Epithelial cell of prostate (primary cell): ENCODE results near the gene AP2A1.

ENCODE experiments used
- DNase-seq: peaks from one replicate; pipeline ENCODE4 v3.0.0-alpha.2; 2011; ENCODE audit warnings: low read depth, low spot score
- H3K27ac ChIP-seq: fragments of 450-650 bp; 2 replicates; pipeline ENCODE4 v1.5.1; 2017; ENCODE audit warnings: mild to moderate bottlenecking

Gene AP2A1

DNA sequence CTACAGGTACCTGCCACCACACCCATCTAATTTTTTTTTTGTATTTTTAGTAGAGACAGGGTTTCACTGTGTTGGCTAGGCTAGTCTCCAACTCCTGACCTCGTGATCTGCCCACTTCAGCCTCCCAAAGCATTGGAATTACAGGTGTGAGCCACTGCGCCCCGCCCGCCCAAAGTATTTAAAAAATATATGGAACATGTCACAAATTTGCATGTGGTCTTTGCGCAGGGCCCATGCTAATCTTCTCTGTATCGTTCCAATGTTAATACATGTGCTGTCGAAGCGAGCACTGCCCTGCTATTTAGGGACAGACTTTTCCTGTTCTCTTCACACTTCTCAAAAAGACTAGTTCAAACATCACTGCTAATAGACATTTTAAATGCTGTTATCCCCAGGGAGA, 2.5 kb upstream of the AP2A1 start:
- DNase-seq, result no peak
- peak overlapping the region; percentile 97 for H3K27ac ChIP-seq

DNA sequence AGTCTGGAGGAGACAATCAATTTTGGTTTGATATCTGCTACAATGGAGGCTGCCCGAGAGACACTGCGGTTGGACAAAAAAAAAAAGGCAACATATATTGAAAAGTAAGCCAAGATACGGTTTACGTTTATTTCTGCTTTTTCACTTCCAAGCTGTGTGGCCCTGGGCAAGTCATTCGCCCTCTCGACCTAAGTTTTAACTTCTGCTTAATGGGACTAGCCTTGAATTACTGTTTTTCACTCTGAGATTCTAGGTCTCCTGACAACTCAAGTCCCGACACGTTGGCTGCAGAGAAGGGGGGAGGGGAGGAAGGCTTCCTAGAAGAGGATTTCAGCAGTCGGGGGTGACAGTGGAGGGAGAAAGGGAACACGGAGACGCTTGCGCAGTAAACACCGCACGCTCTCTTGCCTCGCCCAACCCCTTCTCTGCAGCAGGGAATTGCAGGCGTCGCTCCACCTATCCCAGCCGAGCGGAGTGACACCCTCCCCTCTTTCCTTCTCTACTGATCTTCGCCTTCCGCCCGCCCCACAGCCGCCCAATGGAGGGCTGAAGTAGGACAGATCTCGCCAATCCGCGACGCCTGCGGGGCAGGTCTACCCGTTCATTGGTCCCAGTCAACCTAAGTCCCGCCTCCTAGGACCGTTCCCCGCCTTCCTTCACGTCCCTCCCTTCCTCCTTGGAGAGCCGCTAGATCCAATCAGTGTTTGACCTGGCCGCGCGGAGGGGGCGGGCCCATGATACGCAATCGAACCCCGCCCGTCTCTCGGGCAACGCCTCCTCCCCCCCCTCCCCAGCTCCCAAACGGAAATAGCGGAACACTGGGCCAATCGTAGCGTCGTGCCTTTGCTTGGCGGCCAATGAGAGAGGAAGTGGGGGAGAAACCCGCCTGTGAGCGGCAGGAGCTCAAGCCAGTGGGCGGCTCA, 533 bp upstream of the AP2A1 start:
- peak overlapping the region; percentile 97 for H3K27ac ChIP-seq

DNA sequence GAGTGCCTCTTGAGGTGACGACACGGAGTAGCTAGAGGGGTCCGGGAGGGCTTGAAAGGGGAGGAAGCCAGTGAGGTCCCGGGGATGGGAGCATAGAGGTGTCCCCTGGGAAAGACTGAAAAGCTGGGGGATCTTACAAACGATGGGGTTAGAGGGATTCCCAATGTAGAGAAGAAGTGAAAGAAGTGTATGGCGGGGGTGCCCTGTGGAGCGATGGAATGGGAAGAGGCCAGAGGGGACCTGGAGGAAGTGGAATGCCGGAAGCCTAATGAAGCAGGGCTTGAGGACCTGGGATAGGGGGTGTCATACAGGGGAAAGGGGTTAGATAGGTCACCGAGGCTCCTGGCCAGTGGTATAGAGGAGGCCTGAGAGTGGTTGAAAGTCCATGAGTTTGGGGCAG, 580 bp downstream of the AP2A1 start:
- DNase-seq, result no peak
- peak overlapping the region; percentile 42 for H3K27ac ChIP-seq

More for the DNA sequence above, 533 bp upstream of the AP2A1 start:
- DNase-seq, result peak; percentile 100

DNA sequence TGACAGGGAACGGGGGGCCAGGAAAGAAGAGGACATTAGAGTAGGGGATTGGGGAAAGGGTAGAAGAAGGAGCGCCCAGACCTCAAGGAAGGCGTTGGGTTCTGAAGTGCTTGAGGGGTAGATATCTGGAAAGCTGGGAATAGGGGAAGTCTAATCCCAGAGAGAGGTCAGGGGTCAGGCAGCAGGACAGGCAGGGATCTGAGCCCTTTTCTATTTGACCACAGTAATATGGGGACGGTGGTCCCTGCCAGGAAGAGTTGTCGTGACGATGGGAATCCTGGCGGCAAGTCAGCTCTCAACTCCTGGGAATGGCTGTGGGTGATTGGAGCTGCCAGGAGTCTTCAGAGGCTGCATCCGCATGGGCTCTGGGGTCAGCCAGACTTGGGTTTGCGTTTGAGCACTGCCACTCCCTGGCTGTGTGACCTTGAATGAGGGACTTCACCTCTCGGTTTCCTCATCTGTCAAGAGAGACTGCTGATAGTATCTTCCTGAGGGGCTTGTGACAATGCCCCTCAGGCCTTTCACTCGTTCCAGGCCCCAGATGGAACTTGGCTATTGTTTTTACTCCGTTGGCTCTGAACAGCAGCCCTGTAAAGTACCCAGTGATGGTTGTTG, 1.3 kb downstream of the AP2A1 start:
- DNase-seq, result no peak
- no peak overlapping the region for H3K27ac ChIP-seq

DNA sequence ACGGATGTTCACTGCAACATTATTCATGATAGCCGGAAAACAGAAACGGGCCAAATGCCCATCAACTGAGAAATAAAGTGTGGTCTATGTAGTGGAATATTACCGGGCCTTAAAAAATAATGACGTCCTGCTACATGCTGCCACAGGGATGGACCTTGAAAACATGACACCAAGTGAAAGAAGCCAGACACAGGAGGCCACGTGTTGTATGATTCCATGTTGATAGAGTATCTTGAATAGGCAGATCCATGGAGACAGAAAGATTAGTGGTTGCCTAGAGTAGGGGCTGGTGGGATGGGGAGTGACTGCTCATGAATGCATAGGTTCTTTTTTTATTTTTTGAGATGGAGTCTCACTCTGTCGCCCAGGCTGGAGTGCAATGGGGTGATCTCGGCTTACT, 3.7 kb downstream of the AP2A1 start:
- no peak for DNase-seq
- no peak overlapping the region for H3K27ac ChIP-seq

DNA sequence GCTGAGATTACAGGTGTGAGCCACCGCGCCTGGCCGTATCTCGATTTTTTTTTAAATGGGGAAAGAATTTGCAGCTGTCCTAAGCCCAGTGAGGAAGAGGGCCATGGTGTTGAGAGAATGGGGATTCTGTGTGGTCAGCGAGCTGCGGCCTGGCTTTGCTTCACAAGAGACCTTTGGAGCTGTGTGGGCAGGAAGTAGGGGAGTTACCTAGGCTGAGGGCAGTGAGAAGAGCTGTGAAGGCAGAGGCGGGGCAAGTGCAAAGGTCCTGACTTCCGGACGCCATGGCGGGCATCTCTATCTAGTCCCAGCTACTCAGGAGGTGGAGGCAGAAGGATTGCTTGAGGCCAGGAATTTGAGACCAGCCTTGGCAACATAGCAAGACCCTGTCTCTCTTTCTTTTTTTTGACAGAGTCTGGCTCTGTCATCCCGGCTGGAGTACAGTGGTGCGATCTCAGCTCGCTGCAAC, 4.9 kb downstream of the AP2A1 start:
- no peak for DNase-seq
- H3K27ac ChIP-seq, result no peak overlapping the region

DNA sequence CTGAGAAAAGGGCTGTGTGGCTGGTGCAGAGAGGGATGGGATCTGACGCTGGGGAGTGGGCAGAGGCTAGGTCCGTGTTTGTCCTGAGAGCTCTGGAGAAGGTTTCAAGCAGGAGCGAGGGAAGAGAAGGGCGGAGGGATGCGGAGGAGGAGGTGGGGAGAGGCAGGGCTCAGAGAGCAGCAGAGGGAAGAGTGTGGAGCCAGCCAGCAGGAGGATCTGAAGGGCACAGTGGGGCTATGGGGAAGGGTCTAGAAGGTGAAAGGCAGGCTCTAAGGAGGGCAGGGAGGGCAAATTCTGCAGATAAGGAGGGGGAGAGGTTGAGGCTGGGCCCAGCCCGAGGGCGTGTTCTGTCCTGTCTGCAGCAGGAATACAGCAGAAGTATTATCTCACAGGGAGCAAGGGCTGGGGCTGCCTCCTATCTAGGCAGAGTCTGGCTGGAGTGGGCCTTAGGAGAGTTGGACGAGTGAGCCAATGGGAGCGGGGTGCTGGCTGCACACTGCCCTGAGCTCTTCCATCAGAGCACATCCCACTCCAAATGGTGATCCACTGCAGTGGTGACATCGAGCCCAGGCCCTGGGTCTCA, 6.1 kb downstream of the AP2A1 start:
- DNase-seq, result no peak
- H3K27ac ChIP-seq, result no peak overlapping the region

DNA sequence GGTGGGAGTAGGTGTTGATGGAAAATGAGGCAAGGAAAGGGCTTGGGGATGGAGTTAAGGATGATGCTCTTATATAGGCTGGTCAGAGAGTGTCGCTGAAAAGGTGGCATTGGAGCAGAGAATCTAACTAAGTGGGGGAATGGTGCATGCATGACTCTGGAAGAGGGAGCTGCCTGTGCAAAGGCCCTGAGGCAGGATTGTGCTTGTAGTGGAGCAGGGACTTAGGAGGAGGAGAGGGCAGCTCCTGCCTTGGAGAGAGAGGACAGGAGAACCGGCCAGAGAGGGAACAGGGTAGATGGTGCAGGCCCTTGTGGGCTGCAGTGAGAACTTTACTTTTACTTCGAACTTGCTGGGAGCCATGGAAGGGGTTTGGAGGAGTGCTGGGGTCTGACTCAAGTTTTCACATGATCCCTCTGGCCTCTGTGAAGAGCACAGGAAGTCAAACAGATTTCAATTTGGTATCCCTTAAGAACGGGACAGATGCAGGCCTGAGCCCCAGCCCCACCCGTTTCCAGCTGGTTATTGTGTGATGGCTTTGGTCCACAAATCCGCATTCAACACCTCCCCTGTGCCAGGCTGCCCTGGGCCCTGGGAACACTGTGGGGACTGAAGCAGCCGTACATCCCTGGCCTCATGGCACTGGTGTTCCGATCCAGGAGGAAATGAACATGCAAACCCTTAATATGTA, 7.0 kb downstream of the AP2A1 start:
- no peak overlapping the region for H3K27ac ChIP-seq
- no peak for DNase-seq

DNA sequence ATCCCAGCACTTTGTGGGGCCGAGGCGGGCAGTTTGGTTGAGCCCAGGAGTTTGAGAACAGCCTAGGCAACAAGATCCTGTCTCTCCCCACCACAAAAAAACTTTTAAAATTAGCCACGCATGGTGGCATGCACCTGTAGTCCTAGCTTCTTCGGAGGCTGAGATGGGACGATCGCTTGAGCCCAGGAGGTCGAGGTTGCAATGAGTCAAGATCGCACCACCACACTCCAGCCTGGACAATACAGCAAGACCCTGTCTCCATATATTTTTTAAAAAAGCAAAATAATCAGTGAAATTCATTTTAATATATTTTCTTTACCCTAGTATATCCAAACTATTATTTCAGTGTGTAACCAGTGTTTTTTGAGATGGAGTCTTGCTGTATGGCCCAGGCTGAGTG, 8.2 kb downstream of the AP2A1 start:
- H3K27ac ChIP-seq, result peak overlapping the region; percentile 13
- DNase-seq, result no peak

DNA sequence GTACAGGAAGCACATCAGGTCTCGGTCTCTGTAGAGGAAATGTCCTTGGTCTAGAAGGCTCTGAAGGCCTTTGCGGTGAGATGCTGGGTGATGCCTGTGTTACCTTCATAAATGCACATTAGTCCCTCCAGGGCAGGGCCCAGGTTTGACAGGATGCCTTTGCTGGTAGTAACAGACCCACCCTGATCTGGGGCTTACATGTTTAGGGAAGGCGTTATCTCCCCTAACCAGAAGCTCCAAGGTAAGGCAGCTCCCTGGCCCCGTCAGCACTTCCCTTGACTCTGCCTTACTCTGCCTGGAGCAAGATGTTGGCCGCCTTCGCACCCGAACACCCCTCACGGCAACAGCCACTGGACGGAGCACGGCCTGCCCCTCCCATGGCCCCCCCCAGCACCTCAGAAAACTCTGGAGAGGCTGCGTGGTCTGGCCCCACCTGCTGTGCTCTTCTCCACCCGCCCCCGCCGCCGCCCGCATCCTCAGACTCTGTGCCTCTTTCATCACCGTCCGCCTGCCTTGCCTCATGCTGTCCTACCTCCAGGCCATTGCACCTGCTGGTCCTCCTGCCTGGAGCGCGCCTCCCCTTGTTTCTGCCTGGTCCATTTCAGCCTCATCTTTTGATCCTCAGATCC, 9.1 kb downstream of the AP2A1 start:
- no peak for DNase-seq
- H3K27ac ChIP-seq, result peak overlapping the region; percentile 13

DNA sequence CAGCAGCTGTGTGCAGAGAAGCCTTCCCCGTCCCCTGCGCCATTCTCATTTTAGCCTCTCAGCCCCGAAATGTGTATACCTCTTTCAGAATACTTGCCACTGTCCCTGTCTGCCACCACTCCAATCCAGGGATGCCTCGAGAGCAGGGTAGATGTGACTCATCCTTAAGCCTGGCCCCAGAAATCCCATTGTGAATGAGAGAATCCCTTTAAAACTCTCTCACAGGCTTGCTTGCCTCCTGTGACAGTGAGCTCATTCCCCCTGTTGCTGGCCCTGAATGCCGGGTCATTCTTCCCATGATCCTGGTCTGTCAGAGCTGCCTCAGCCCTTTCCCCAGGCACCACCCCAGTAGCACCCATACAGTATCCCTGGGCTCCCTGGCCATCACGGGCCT, 9.6 kb downstream of the AP2A1 start:
- H3K27ac ChIP-seq, result peak overlapping the region; percentile 4
- no peak for DNase-seq

DNA sequence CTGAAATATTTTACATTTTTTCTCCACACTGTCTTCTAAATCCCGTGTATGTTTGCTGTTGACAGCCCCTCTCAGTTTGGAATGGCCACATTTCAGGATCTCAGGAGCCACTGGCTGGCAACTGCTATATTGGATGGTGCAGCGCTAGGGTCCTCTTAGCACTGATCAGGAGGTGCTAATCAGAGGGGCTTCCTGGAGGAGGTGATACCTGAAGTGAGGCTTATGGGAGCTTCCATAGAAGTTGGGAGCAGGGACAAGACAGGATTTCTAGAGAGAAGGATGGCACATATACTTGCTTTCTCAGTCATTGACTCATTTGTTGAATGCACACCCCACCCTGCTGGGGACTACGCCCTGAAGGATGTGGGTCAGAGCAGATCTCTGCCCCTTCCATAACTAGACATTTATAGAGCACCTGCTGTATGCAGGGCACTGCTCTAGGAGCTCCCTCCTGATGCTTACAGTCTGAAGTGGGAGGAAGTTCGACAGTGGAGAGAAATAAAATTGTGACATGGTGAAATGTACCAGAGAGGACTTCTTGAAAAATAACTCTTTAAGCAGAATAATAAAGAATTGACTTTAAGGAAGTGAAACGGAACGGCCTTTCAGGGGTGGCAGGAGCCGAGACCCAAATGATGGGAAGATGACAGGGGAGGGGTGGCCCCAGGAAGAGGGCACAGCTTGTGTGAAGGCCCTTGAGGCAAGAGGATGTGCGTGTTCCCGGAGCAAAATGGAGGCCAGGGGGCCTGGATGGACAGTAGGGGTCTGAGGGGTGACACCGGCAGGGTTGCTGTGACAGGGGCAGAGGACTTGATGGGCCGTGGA, 13.1 kb downstream of the AP2A1 start:
- no peak overlapping the region for H3K27ac ChIP-seq
- no peak for DNase-seq

DNA sequence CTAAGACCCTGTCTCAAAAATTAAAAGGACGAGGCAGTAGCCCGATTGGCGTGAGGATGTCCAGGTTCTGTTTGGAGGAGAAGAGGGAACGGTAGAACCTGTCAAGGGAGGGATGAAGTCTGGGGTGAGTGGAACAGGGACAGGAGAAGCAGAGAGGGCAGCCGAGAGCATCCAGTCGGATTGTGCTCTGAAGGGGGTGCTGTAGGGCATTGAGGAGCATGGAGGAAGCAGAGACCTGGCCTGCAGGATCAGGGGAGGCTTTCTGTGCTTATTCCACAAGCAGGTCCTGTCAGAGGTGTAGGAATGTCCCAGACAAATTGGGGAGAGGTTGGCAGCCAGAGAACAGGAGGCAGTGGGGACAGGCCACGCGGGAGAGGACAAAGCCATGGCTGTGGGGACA, 14.1 kb downstream of the AP2A1 start:
- H3K27ac ChIP-seq, result no peak overlapping the region
- DNase-seq, result no peak

DNA sequence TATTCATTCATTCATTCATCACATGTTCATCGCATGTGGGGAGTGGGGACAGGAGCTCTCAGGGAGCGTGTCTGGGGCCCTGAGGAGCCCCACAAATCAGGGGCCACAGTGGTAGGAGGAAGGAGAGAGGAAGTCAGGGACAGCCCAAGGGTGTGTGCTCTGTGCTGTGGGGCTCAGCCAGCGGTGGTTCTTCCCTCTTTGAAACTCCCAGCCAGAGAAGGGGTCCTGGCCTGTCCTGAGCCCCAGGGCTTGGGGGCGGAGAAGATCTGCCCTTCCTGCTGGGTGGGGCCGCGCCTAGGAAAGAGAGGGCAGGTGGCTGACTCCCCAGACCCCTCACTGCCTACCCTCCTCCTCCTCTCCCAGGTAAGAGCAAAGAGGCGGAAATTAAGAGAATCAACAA, 14.6 kb downstream of the AP2A1 start:
- no peak for DNase-seq

DNA sequence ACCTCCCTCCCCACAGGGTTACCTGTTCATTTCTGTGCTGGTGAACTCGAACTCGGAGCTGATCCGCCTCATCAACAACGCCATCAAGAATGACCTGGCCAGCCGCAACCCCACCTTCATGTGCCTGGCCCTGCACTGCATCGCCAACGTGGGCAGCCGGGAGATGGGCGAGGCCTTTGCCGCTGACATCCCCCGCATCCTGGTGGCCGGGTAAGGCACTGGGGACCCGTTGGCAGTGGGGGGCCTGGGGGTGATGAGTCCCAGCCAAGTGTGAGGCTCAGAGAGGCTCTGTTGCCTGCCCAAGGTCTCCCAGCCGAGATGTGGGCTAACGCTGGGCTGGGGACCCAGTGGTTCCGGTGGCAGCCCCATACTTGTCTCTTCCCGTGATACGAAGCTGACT, 15.7 kb downstream of the AP2A1 start:
- DNase-seq, result no peak
- no peak overlapping the region for H3K27ac ChIP-seq

More for the DNA sequence above, 14.6 kb downstream of the AP2A1 start:
- H3K27ac ChIP-seq, result no peak overlapping the region

DNA sequence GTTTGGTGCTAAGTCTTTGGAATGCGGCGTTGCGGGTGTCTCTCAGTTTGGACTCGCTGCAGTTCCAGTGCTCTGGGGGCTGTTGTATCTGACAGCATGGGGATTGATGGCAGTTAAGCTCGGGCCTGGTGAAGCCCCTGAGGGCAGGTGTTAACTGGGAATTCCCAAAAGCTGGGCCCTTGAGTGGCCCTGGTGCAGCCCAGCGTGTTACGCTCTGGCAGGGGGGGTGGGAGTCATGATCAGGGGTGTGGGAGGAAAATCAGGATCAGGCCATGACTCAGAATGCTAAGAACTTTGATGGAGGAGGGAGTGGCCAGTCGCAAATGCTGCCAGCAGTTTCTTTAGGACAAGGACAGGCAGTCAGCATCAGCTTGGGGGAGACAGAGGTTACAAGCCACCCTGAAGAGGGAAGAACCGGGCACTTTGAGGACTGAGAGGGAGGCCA, 19.6 kb downstream of the AP2A1 start:
- DNase-seq, result no peak
- peak overlapping the region; percentile 51 for H3K27ac ChIP-seq

DNA sequence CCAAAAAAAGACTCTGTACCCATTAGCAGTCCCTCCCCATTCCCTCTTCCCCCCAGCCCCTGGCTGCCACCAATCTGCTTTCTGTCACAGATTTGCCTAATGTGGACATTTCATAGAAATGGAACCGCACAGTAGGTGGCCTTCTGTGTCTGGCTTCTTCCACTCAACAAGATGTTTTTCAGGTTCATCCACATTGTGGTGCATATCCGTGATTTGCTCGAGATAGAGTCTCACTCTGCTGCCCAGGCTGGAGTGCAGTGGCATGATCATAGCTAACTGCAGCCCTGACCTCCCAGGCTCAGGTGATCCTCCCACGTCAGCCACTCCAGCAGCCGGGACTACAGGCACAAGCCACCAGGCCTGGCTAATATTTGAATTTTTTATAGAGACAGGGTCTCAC, 20.9 kb downstream of the AP2A1 start:
- H3K27ac ChIP-seq, result no peak overlapping the region
- DNase-seq, result no peak

DNA sequence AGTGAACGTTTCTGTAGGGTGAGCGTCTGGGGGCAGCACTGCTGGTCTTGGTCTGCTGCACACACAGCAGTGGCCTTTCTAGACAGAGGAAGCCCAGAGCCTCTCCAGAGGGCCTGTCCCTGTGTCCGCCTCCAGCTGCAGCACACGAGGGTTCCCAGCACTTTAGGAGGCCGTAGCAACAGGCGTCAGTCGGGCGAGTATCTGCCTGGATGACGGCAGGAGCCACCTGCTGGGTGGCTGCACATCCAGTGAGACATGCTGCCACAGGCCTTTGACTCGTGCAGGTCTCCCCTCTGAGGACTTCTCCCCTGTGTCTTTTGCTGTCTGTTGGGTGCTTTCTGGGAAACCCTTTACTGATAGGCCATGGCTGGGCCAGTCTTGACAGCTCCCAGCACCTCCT, 22.1 kb downstream of the AP2A1 start:
- no peak for DNase-seq

DNA sequence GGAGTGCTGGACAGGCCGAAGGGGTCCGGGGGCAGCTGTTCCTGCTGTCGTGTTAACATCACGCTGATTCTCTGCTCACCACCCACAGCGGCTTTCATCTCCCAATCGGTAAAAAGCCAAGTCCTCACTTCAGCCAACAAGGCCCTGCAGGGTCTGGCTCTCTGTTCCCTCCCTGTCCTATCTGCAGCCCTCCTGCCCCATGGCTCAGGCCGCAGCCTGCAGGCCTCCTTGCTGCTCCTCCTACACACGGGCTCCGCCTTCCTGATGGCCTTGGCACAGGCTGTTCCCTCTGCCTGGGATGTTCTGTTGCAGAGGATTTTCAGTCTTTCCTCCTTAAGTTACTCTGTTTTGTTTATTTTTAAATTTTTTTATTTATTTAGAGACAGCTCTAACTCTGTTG, 24.1 kb downstream of the AP2A1 start:
- no peak for DNase-seq

More for the DNA sequence above, 22.1 kb downstream of the AP2A1 start:
- H3K27ac ChIP-seq, result no peak overlapping the region

More for the DNA sequence above, 24.1 kb downstream of the AP2A1 start:
- H3K27ac ChIP-seq, result no peak overlapping the region
